Measurements from ENCODE around the gene SLX9. TPM values are rescaled to one million over a fixed set of nuclear protein-coding genes. Genes with fewer than 3 reads are reported as not detected.

The SLX9 gene
- total RNA-seq, 1 experiment from 2014 or later = 80.1 TPM

GRCh38 chr21:44918581-44919033, 21.2 kb upstream of the SLX9 start:
- POLR2A ChIA-PET (ENCODE audit: unreplicated experiment) = no interaction called here
- no peak overlapping the region for H2AFZ ChIP-seq (ENCODE audit: low read length)
- H3K9me2 ChIP-seq (replicated peaks; ENCODE audit: low read length) = no peaks in the 10 kb centered on the region
- peaks cover 27% of the 10 kb centered on the region for H3K79me2 ChIP-seq (ENCODE audit: low read length)
- H3K4me1 ChIP-seq (ENCODE audit: insufficient read depth, low read length) = peaks cover 44% of the 10 kb centered on the region
- DNase-seq (no peak), ATAC-seq (no peak)
- H3K9me3 ChIP-seq (ENCODE audit: low read length) = no peaks in the 10 kb centered on the region
- intact Hi-C loops (cut with micrococcal nuclease) = no loop called here
- no peaks in the 10 kb centered on the region for H3K36me3 ChIP-seq (ENCODE audit: low read depth, low read length)
- H3K4me2 ChIP-seq (ENCODE audit: low read length) = no peak overlapping the region
- CTCF ChIA-PET = interaction anchor here (0.6 kb wide), 1 partner anchor 110 kb away, joined by 3 read pairs; no protein-coding TSS in a partner anchor
- no peaks in the 10 kb centered on the region for H4K20me1 ChIP-seq (ENCODE audit: low read length)
- H3F3A ChIP-seq (ENCODE audit: low read length, unreplicated experiment) = peaks cover 10% of the 10 kb centered on the region
- H3K4me3 ChIP-seq (ENCODE audit: low read length) = no peak overlapping the region
- no peaks in the 10 kb centered on the region for H3K27me3 ChIP-seq (ENCODE audit: low read length)
- BruUV-seq (replicated peaks) = no TSS peak
- no peak overlapping the region for H3K9ac ChIP-seq (ENCODE audit: low read length)
- H3K27ac ChIP-seq (ENCODE audit: low read length) = no peak overlapping the region
- TF ChIP-seq EZH2phosphoT487 (IDR thresholded peaks at IDR 0.05; ENCODE audit: borderline replicate concordance, low read length) (no peak), EZH2 (IDR thresholded peaks at IDR 0.05; ENCODE audit: low read length, unreplicated experiment) (no peak), CTCF (conservative IDR thresholded peaks at IDR 0.05; ENCODE audit: low read depth, low read length) (no peak)

DNA sequence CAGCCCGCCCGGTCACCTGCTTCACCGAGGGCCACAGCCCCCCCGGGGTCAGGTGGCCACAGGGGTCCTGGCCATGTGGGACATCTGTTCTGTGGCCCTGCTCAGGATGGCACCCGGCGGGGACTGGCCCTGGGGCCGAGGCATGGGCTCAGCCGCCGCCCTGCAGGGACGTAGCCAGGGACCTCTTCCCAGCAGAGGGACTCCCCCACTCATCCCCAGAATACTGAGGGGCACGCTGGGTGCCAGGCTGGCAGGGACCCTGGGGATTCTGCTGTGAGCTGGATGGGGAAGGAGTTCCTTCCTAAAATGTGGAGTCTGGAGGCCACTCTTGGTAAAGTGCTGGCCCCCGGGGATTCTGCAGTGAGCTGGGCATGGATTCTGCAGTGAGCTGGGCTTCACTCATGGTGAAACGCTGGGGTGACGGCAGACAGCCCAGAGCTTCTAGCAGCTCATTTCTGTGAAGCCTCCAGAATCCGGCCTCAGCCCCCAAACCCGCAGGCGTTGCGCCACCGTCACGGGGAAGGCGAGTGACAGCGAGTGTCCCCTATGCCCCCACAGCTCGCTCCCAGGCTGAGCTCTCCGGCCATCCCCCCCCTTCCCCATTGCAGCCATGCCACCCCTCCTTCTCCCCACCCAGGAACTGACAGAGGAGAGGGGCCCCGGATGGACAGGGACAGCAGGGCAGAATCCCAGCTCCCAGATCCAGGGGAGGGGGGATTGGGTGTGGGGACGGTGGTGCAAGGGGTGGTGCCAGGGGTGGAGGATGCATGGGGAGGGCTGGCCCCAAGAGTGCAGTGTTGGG, 20.5 kb upstream of the SLX9 start:
- intact Hi-C loops (cut with micrococcal nuclease) = no loop called here
- Histone ChIP-seq H3K4me1 (ENCODE audit: insufficient read depth, low read length) (peaks cover 39% of the 10 kb centered on the region), H3K36me3 (ENCODE audit: low read depth, low read length) (no peaks in the 10 kb centered on the region), H3K4me2 (ENCODE audit: low read length) (no peak overlapping the region), H4K20me1 (ENCODE audit: low read length) (no peaks in the 10 kb centered on the region), H3K79me2 (ENCODE audit: low read length) (peaks cover 34% of the 10 kb centered on the region), H2AFZ (ENCODE audit: low read length) (no peak overlapping the region), H3K9ac (ENCODE audit: low read length) (no peak overlapping the region), H3K9me2 (replicated peaks; ENCODE audit: low read length) (no peaks in the 10 kb centered on the region), H3K27ac (ENCODE audit: low read length) (no peak overlapping the region), H3K27me3 (ENCODE audit: low read length) (no peaks in the 10 kb centered on the region), H3F3A (ENCODE audit: low read length, unreplicated experiment) (peaks cover 10% of the 10 kb centered on the region), H3K9me3 (ENCODE audit: low read length) (no peaks in the 10 kb centered on the region), H3K4me3 (ENCODE audit: low read length) (no peak overlapping the region)
- BruUV-seq (replicated peaks) = no TSS peak
- ChIA-PET POLR2A (ENCODE audit: unreplicated experiment) (no interaction called here), CTCF (no interaction called here)
- TF ChIP-seq EZH2phosphoT487 (IDR thresholded peaks at IDR 0.05; ENCODE audit: borderline replicate concordance, low read length) (no peak), EZH2 (IDR thresholded peaks at IDR 0.05; ENCODE audit: low read length, unreplicated experiment) (no peak), CTCF (conservative IDR thresholded peaks at IDR 0.05; ENCODE audit: low read depth, low read length) (no peak)
- ATAC-seq (no peak), DNase-seq (no peak)
